CD4-positive, alpha-beta memory T cell (primary cell): ENCODE measurements around the gene GLIS1. TPM values are rescaled to one million over a fixed set of nuclear protein-coding genes. Genes with fewer than 3 reads are reported as not detected.

Source experiments
- CTCF ChIA-PET: fragments of 350-600 bp; sonication (Branson Sonifier 250); formaldehyde crosslinking; loops from one replicate; lab custom pipeline; 2021; ENCODE audit warnings: inconsistent platforms; ENCODE audit not compliant: partially characterized antibody; lab: Charles Lee
- POLR2A ChIA-PET: fragments of 350-600 bp; sonication (Branson Sonifier 250); formaldehyde crosslinking; loops from one replicate; lab custom pipeline; 2021; ENCODE audit not compliant: partially characterized antibody; lab: Charles Lee
- DNase-seq, 5 donors: peaks; one replicate each; pipeline versions ENCODE4 v3.0.0 to v3.0.0-alpha.2; 2020 to 2022; ENCODE audit warnings: mixed read lengths in 1 of 5
- H3K27ac ChIP-seq: one replicate; pipeline ENCODE4 v1.7.0; 2013; ENCODE audit warnings: low read depth, low read length
- H3K27me3 ChIP-seq: 2 replicates; pipeline ENCODE4 v1.7.0; 2013; ENCODE audit warnings: mild to moderate bottlenecking, low read length, moderate library complexity; ENCODE audit not compliant: insufficient read depth
- H3K36me3 ChIP-seq: 2 replicates; pipeline ENCODE4 v1.7.0; 2013; ENCODE audit warnings: mild to moderate bottlenecking, low read length, moderate library complexity; ENCODE audit not compliant: insufficient read depth
- H3K4me1 ChIP-seq: 2 replicates; pipeline ENCODE4 v1.7.0; 2013; ENCODE audit warnings: mild to moderate bottlenecking, low read length, moderate library complexity; ENCODE audit not compliant: insufficient read depth
- H3K4me3 ChIP-seq, 2 donors: one replicate each; pipeline ENCODE4 v1.7.0; 2013; ENCODE audit warnings: low read length in 2 of 2, mild to moderate bottlenecking in 1 of 2
- H3K9me3 ChIP-seq, 2 donors: one replicate each; pipeline ENCODE4 v1.7.0; 2013; ENCODE audit warnings: low read length in 2 of 2, control low read depth in 1 of 2; ENCODE audit not compliant: control insufficient read depth in 1 of 2
- H3K27ac Mint-ChIP-seq, 7 donors: one replicate each; pipeline ENCODE4 v1.8.0; 2020 to 2021; ENCODE audit warnings: mixed read lengths in 7 of 7, mild to moderate bottlenecking in 6 of 7, inconsistent platforms in 3 of 7, moderate library complexity in 3 of 7
- H3K27me3 Mint-ChIP-seq, 2 donors: one replicate each; pipeline ENCODE4 v1.8.0; 2020 to 2021; ENCODE audit warnings: mixed read lengths in 2 of 2
- H3K36me3 Mint-ChIP-seq, 2 donors: one replicate each; pipeline ENCODE4 v1.8.0; 2020 to 2021; ENCODE audit warnings: mixed read lengths in 2 of 2, inconsistent platforms in 1 of 2, mild to moderate bottlenecking in 1 of 2
- H3K4me1 Mint-ChIP-seq, 4 donors: one replicate each; pipeline ENCODE4 v1.8.0; 2020 to 2021; ENCODE audit warnings: mixed read lengths in 4 of 4, mild to moderate bottlenecking in 1 of 4
- H3K4me3 Mint-ChIP-seq, 8 donors: one replicate each; pipeline ENCODE4 v1.8.0; 2020 to 2021; ENCODE audit warnings: mixed read lengths in 8 of 8, mild to moderate bottlenecking in 7 of 8, moderate library complexity in 6 of 8, inconsistent platforms in 3 of 8
- H3K9me3 Mint-ChIP-seq, 8 donors: one replicate each; pipeline ENCODE4 v1.8.0; 2020 to 2021; ENCODE audit warnings: mixed read lengths in 8 of 8, mild to moderate bottlenecking in 5 of 8, inconsistent platforms in 3 of 8, moderate library complexity in 1 of 8
- intact Hi-C: fragments of 100-400 bp; cut with micrococcal nuclease; formaldehyde crosslinking; loops from one replicate; pipeline ENCODE4 v1.15.1; 2023
- polyA plus RNA-seq, 2 donors: library from polyadenylated mRNA; unstranded; fragments of 300-500 nt; fragmentation: Illumina TruSeq; gene quantifications; one replicate each; pipeline ENCODE4 v1.2.3, GENCODE V29; 2021
- total RNA-seq, 2 experiments: library from RNA; stranded (reverse); gene quantifications; one replicate each; pipeline ENCODE4 v1.2.3, GENCODE V29; 2021

Gene GLIS1
- total and polyA plus RNA-seq, 4 experiments from 2014 or later: not detected

- no peaks in the 10 kb centered on the region for H3K9me3 ChIP-seq
- no peak overlapping the region for H3K4me3 Mint-ChIP-seq
- no peaks in the 10 kb centered on the region for H3K4me1 Mint-ChIP-seq
- intact Hi-C loops: no loop called here
- ChIA-PET CTCF (no interaction called here), POLR2A (no interaction called here)
- H3K27ac Mint-ChIP-seq: no peak overlapping the region
- H3K27ac ChIP-seq: no peak overlapping the region
- no peaks in the 10 kb centered on the region for H3K9me3 Mint-ChIP-seq
- no peaks in the 10 kb centered on the region for H3K36me3 Mint-ChIP-seq
- H3K36me3 ChIP-seq: no peaks in the 10 kb centered on the region
- H3K27me3 ChIP-seq: no peaks in the 10 kb centered on the region
- no peak overlapping the region for H3K4me3 ChIP-seq
- H3K4me1 ChIP-seq: no peaks in the 10 kb centered on the region
- DNase-seq: no peak
- peaks cover 6 to 11% of the 10 kb centered on the region in 2 donors for H3K27me3 Mint-ChIP-seq
Observed at GRCh38 chr1:53694718-53695091, 44.3 kb downstream of the GLIS1 start.

- no peak overlapping the region for H3K4me3 Mint-ChIP-seq
- intact Hi-C loops: no loop called here
- Histone ChIP-seq H3K4me3 (no peak overlapping the region), H3K9me3 (no peaks in the 10 kb centered on the region), H3K27me3 (no peaks in the 10 kb centered on the region), H3K27ac (no peak overlapping the region), H3K4me1 (no peaks in the 10 kb centered on the region), H3K36me3 (no peaks in the 10 kb centered on the region)
- H3K36me3 Mint-ChIP-seq: no peaks in the 10 kb centered on the region
- H3K27ac Mint-ChIP-seq: no peak overlapping the region
- no peaks in the 10 kb centered on the region for H3K9me3 Mint-ChIP-seq
- CTCF ChIA-PET: no interaction called here
- no peaks in the 10 kb centered on the region for H3K4me1 Mint-ChIP-seq
- DNase-seq: no peak
- POLR2A ChIA-PET: no interaction called here
- peaks cover 6 to 13% of the 10 kb centered on the region in 2 donors for H3K27me3 Mint-ChIP-seq
Observed at GRCh38 chr1:53693773-53694717, 44.9 kb downstream of the GLIS1 start.

GRCh38 chr1:53693339-53693738 is 45.6 kb downstream of the GLIS1 start:
- H3K27me3 Mint-ChIP-seq: peaks cover 6 to 11% of the 10 kb centered on the region in 2 donors
- no peaks in the 10 kb centered on the region for H3K4me1 Mint-ChIP-seq
- CTCF ChIA-PET: no interaction called here
- H3K4me3 Mint-ChIP-seq: no peak overlapping the region
- Histone ChIP-seq H3K9me3 (no peaks in the 10 kb centered on the region), H3K4me3 (no peak overlapping the region), H3K27ac (no peak overlapping the region), H3K4me1 (no peaks in the 10 kb centered on the region), H3K36me3 (no peaks in the 10 kb centered on the region), H3K27me3 (no peaks in the 10 kb centered on the region)
- H3K9me3 Mint-ChIP-seq: no peaks in the 10 kb centered on the region
- POLR2A ChIA-PET: no interaction called here
- no peak for DNase-seq
- H3K36me3 Mint-ChIP-seq: no peaks in the 10 kb centered on the region
- no peak overlapping the region for H3K27ac Mint-ChIP-seq
- intact Hi-C loops: no loop called here

- no peak overlapping the region for H3K27ac Mint-ChIP-seq
- no peak for DNase-seq
- no peak overlapping the region for H3K4me3 Mint-ChIP-seq
- no peaks in the 10 kb centered on the region for H3K4me1 Mint-ChIP-seq
- intact Hi-C loops: no loop called here
- ChIA-PET CTCF (no interaction called here), POLR2A (no interaction called here)
- Histone ChIP-seq H3K27me3 (no peaks in the 10 kb centered on the region), H3K27ac (no peak overlapping the region), H3K9me3 (no peaks in the 10 kb centered on the region), H3K36me3 (no peaks in the 10 kb centered on the region), H3K4me3 (no peak overlapping the region), H3K4me1 (no peaks in the 10 kb centered on the region)
- H3K9me3 Mint-ChIP-seq: no peaks in the 10 kb centered on the region
- H3K36me3 Mint-ChIP-seq: no peaks in the 10 kb centered on the region
- H3K27me3 Mint-ChIP-seq: peaks cover 11 to 14% of the 10 kb centered on the region in 2 donors
Observed at GRCh38 chr1:53691326-53691725, 47.6 kb downstream of the GLIS1 start.

- H3K27me3 Mint-ChIP-seq: peaks cover 19 to 22% of the 10 kb centered on the region in 2 donors
- no peaks in the 10 kb centered on the region for H3K36me3 Mint-ChIP-seq
- Histone ChIP-seq H3K27me3 (no peaks in the 10 kb centered on the region), H3K9me3 (no peaks in the 10 kb centered on the region), H3K36me3 (no peaks in the 10 kb centered on the region), H3K27ac (no peak overlapping the region), H3K4me3 (no peak overlapping the region), H3K4me1 (no peaks in the 10 kb centered on the region)
- no peaks in the 10 kb centered on the region for H3K4me1 Mint-ChIP-seq
- peaks cover 0 to 2% (median 0%) of the 10 kb centered on the region in 8 donors for H3K9me3 Mint-ChIP-seq
- H3K4me3 Mint-ChIP-seq: no peak overlapping the region
- intact Hi-C loops: no loop called here
- H3K27ac Mint-ChIP-seq: no peak overlapping the region
- ChIA-PET POLR2A (no interaction called here), CTCF (no interaction called here)
- no peak for DNase-seq
Observed at GRCh38 chr1:53690411-53690810, 48.6 kb downstream of the GLIS1 start.

- H3K4me1 ChIP-seq: no peaks in the 10 kb centered on the region
- no peak for DNase-seq
- H3K4me3 ChIP-seq: no peak overlapping the region
- Mint-ChIP-seq H3K4me1 (no peaks in the 10 kb centered on the region), H3K27me3 (peaks cover 20 to 23% of the 10 kb centered on the region in 2 donors), H3K36me3 (no peaks in the 10 kb centered on the region), H3K4me3 (no peak overlapping the region), H3K9me3 (peaks cover 0 to 2% (median 0%) of the 10 kb centered on the region in 8 donors), H3K27ac (no peak overlapping the region)
- no peaks in the 10 kb centered on the region for H3K36me3 ChIP-seq
- H3K27ac ChIP-seq: no peak overlapping the region
- intact Hi-C loops: no loop called here
- POLR2A ChIA-PET: no interaction called here
- H3K27me3 ChIP-seq: no peaks in the 10 kb centered on the region
- H3K9me3 ChIP-seq: no peaks in the 10 kb centered on the region
- CTCF ChIA-PET: no interaction called here
Observed at GRCh38 chr1:53689736-53690326, 49.1 kb downstream of the GLIS1 start.

- H3K27ac Mint-ChIP-seq: no peak overlapping the region
- Histone ChIP-seq H3K27ac (no peak overlapping the region), H3K4me1 (no peaks in the 10 kb centered on the region), H3K9me3 (no peaks in the 10 kb centered on the region), H3K36me3 (no peaks in the 10 kb centered on the region), H3K4me3 (no peak overlapping the region), H3K27me3 (no peaks in the 10 kb centered on the region)
- ChIA-PET POLR2A (no interaction called here), CTCF (no interaction called here)
- H3K9me3 Mint-ChIP-seq: peaks cover 0 to 2% (median 0%) of the 10 kb centered on the region in 8 donors
- no peak overlapping the region for H3K4me3 Mint-ChIP-seq
- H3K4me1 Mint-ChIP-seq: no peaks in the 10 kb centered on the region
- peaks cover 20 to 23% of the 10 kb centered on the region in 2 donors for H3K27me3 Mint-ChIP-seq
- DNase-seq: no peak
- intact Hi-C loops: no loop called here
- no peaks in the 10 kb centered on the region for H3K36me3 Mint-ChIP-seq
Observed at GRCh38 chr1:53689223-53689622, 49.7 kb downstream of the GLIS1 start.
